Heart left ventricle (tissue), 16 donors: ENCODE data around the gene RPA1. TPM values are rescaled to one million over a fixed set of nuclear protein-coding genes. Genes with fewer than 3 reads are reported as not detected.

Source experiments
- ATAC-seq, 4 donors: fragments of 200-7000 bp; cut with Tn5 transposase; one replicate each; pipeline ENCODE4 v1.9.1; 2020 to 2022; ENCODE audit warnings: moderate library complexity in 4 of 4, mild to moderate bottlenecking in 3 of 4, moderate number of reproducible peaks in 1 of 4
- DNase-seq, 5 donors: peaks; one replicate each; pipeline ENCODE4 v3.0.0-alpha.2; 2020
- H3K27ac ChIP-seq, 12 donors: fragments of 200-600 bp; sonication (generic) in 4 of 12; one replicate each; pipeline versions ENCODE4 v1.5.0 to v1.8.0; 2016 to 2022; ENCODE audit warnings: mild to moderate bottlenecking in 2 of 12
- H3K27me3 ChIP-seq, 9 donors: fragments of 200-600 bp; sonication (generic) in 2 of 9; one replicate each; pipeline versions ENCODE4 v1.5.1 to v1.8.0; 2016 to 2022; ENCODE audit warnings: mild to moderate bottlenecking in 3 of 9
- H3K36me3 ChIP-seq, 9 donors: fragments of 200-600 bp; sonication (generic) in 2 of 9; one replicate each; pipeline versions ENCODE4 v1.5.0 to v1.8.0; 2018 to 2022; ENCODE audit warnings: mild to moderate bottlenecking in 2 of 9
- H3K4me1 ChIP-seq, 12 donors: fragments of 200-600 bp; sonication (generic) in 4 of 12; one replicate each; pipeline versions ENCODE4 v1.5.0 to v1.8.0; 2016 to 2022; ENCODE audit warnings: mild to moderate bottlenecking in 3 of 12
- H3K4me3 ChIP-seq, 12 donors: fragments of 200-600 bp; sonication (generic) in 4 of 12; one replicate each; pipeline versions ENCODE4 v1.5.0 to v1.8.0; 2017 to 2022; ENCODE audit warnings: mild to moderate bottlenecking in 9 of 12, moderate library complexity in 4 of 12
- H3K9me3 ChIP-seq, 12 donors: fragments of 200-600 bp; sonication (generic) in 4 of 12; one replicate each; pipeline versions ENCODE4 v1.5.0 to v1.8.0; 2016 to 2022; ENCODE audit warnings: mild to moderate bottlenecking in 1 of 12
- POLR2A ChIP-seq, 2 donors: fragments of 450-650 bp; IDR thresholded peaks; one replicate each; pipeline ENCODE4 v1.6.1; 2017; ENCODE audit warnings: antibody characterized with exemption in 2 of 2, mild to moderate bottlenecking in 2 of 2, moderate library complexity in 2 of 2
- WGBS, 4 donors: extraction: QIAGEN DNeasy Blood & Tissue Kit in 2 of 4; methylation state at CpG; one replicate each; pipeline versions ENCODE4 v1.1.5 to v1.1.7; 2013 to 2018; 5-methylcytosine and 5-hydroxymethylcytosine counted together
- intact Hi-C, 10 donors: fragments of 100-400 bp; cut with DNase I; formaldehyde crosslinking; loops; one replicate each; pipeline versions ENCODE4 v1.11.1 to v1.14.2; 2022
- polyA plus RNA-seq, 2 donors: library from polyadenylated mRNA; stranded (reverse); fragments of 200-250 nt; gene quantifications; one replicate each; pipeline ENCODE4 v1.2.3, GENCODE V29; 2013
- total RNA-seq, 9 donors: library from RNA; depleted of rRNA in 2 of 9; stranded (reverse); fragments of >200 nt in 2 of 9; fragmentation: NEBNext Ultra II Directional in 3 of 9; extraction: Animal tissue kit (Norgen Biotek cat#: 25700) in 3 of 9; gene quantifications; one replicate each; pipeline versions ENCODE4 v1.1.0 to v1.2.4, GENCODE V29; 2016 to 2023
- TF ChIP-seq, protein P1 (sequence below), 12 donors: fragments of 200-600 bp; sonication (generic) in 4 of 12; IDR thresholded peaks; one replicate each; pipeline versions ENCODE4 v1.5.0 to v1.8.0; 2018 to 2022; ENCODE audit warnings: antibody characterized with exemption in 12 of 12, mild to moderate bottlenecking in 5 of 12
- donor health status: ischemic (EF 13 %, LVEDD 7.1; RV severe dilation, severe dysfunction).
- donor health status: healthy with polysubstance abuse.
- donor health status: DM: no; HTN: yes; CAD: no.
- donor health status: DM: no; HTN: no; CAD: no.
- donor health status: ischemic (EF 25% LVEDD 6.9; RV normal size, moderate dysfunction).
- donor health status: ischemic (EF 25% LVEDD 5.7; RV mildly dilated, moderate dysfunction).
- donor health status: healthy.
- donor health status: DM: yes; HTN: yes; CAD: no.
- donor health status: ischemic (EF 35%, LVEDD 5.7; RV mildly dilated, moderate dysfunction).
- donor health status: nonischemic (EF 11% LVEDD 7.7; RV severe dilation, severe dysfunction).
- donor health status: DM: yes; HTN: yes; CAD: no.
- donor health status: PGD.
- donor health status: ischemic (EF 29% LVEDD 5.4; RV normal size, mild dysfunction).
- donor health status: nonischemic (EF 23%, LVEDD 6.1; RV moderate dilation, normal function).

RPA1 gene
- total and polyA plus RNA-seq, 11 donors, result 10.4 to 87.4 (median 57.3) TPM

DNA sequence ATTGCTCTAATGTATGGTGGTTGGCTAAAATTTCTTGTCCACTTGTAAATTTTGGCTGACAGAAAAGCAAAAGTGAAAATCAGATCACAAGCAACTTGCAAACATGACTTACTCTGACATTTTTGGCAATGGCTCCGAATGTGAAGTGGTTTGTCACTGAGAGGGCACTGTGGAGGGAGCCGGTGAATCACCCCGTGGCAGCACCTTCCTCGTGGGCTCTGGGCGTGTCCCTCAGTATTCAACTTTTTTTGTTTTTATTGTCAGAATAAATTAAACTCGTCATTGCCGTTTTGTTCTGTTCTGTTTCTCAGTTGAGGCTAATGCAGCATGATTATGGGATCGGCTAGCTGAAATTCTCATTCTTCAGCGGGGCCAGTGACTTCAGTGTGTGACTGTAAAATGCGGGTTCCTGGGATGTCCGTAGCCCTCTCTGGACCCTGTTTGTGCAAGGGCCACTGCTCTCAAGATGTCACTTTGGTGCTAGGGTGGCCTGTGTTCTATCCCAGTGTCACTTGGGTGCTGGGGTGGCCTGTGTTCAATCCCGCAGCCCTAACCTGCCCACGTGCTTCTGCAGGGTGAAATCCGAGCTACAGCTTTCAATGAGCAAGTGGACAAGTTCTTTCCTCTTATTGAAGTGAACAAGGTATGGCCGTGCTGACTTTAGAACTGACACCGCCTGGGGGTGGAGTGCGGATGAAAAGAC lies 48.8 kb downstream of the RPA1 start:
- Histone ChIP-seq H3K9me3 (no peaks in the 10 kb centered on the region), H3K36me3 (peaks cover 0 to 95% (median 89%) of the 10 kb centered on the region in 9 donors), H3K4me3 (no peak overlapping the region), H3K4me1 (peaks cover 0 to 10% (median 1%) of the 10 kb centered on the region in 12 donors), H3K27ac (no peak overlapping the region), H3K27me3 (no peaks in the 10 kb centered on the region)
- ATAC-seq, result peak in 3 of 4 donors; percentile 48 to 66 (median 60)
- 74 to 82% (median 77%) methylated on average over 16 to 17 of the region's 17 CpGs for whole genome bisulfite sequencing, 4 donors
- intact Hi-C loops, result no loop called here
- peak in 2 of 5 donors; percentile 38 to 44 for DNase-seq
- no peak for TF ChIP-seq POLR2A (IDR thresholded peaks at IDR 0.05)
- TF ChIP-seq, protein P1, sequence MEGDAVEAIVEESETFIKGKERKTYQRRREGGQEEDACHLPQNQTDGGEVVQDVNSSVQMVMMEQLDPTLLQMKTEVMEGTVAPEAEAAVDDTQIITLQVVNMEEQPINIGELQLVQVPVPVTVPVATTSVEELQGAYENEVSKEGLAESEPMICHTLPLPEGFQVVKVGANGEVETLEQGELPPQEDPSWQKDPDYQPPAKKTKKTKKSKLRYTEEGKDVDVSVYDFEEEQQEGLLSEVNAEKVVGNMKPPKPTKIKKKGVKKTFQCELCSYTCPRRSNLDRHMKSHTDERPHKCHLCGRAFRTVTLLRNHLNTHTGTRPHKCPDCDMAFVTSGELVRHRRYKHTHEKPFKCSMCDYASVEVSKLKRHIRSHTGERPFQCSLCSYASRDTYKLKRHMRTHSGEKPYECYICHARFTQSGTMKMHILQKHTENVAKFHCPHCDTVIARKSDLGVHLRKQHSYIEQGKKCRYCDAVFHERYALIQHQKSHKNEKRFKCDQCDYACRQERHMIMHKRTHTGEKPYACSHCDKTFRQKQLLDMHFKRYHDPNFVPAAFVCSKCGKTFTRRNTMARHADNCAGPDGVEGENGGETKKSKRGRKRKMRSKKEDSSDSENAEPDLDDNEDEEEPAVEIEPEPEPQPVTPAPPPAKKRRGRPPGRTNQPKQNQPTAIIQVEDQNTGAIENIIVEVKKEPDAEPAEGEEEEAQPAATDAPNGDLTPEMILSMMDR (IDR thresholded peaks at IDR 0.05), result no peak

DNA sequence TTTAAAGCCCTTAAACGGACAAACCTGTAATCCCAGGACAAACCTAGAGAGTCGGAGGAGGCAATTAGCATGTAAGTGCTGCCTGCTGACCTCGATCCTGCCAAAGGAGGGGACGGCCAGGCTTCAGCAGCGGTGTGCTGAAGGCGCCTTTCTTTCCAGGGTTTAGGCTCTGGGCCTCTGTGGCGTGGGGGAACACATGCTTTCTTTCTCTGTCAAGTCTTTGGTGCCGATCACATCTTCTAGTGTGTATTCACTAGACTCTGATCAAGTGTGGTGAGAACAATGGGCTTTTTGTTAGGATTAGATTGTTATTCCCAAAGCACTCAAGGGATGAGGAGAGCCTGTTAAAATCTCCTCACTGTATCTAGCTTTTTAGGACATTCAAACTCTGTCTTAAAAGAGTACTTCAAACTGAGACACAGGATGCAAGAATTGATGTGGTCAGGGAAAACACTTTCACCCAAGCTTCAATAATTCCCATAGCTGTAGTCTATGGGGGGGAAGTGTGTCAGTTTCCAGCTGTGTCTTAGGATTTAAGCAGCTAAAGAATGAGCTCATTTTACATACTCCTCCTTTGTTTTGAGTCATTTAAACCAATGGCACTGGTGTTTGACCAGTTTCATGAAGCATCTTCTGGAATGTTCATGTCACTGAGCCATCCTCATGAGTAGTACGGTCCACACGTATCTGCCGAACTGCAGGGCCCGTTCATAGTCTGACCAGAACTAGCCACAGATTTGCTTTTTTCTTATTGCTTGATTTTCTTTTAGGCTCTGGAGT lies 51.2 kb downstream of the RPA1 start:
- Histone ChIP-seq H3K36me3 (peaks cover 0 to 97% (median 91%) of the 10 kb centered on the region in 9 donors), H3K9me3 (peaks cover 0 to 6% (median 0%) of the 10 kb centered on the region in 12 donors), H3K4me1 (peaks cover 0 to 10% (median 1%) of the 10 kb centered on the region in 12 donors), H3K27me3 (no peaks in the 10 kb centered on the region), H3K27ac (peak overlapping the region in 7 of 12 donors; percentile 2 to 52 (median 21)), H3K4me3 (no peak overlapping the region)
- ATAC-seq (peak in 3 of 4 donors; percentile 33 to 53 (median 45)), DNase-seq (no peak)
- 74 to 89% (median 80%) methylated on average over 12 of the region's 12 CpGs for WGBS, 4 donors
- no peak for TF ChIP-seq POLR2A (IDR thresholded peaks at IDR 0.05)
- TF ChIP-seq, protein P1 (IDR thresholded peaks at IDR 0.05), result no peak
- intact Hi-C loops, result no loop called here

DNA sequence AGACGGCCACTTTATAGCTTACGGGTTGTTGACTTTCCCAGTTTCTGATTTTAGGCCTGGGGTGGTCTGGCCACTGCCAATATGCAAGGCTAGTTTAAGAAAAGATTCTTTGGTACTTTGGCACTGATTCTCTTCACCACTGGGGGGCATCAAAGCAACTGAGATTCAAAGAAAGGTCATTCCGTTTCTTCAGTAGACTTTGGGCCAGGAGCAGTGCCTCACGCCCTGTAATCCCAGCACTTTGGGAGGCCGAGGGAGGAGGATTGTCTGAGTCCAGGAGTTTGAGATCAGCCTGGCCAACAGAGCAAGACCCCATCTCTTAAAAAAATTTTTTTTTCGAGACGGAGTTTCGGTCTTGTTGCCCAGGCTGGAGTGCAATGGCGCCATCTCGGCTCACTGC lies 53.0 kb downstream of the RPA1 start:
- intact Hi-C loops, result no loop called here
- H3K27ac ChIP-seq, result no peak overlapping the region
- H3K36me3 ChIP-seq, result peaks cover 0 to 97% (median 91%) of the 10 kb centered on the region in 9 donors
- peaks cover 0 to 9% (median 1%) of the 10 kb centered on the region in 12 donors for H3K4me1 ChIP-seq
- TF ChIP-seq, protein P1 (IDR thresholded peaks at IDR 0.05), result peak in 10 of 12 donors; percentile 23 to 53 (median 38)
- TF ChIP-seq POLR2A (IDR thresholded peaks at IDR 0.05), result no peak
- ATAC-seq (no peak), DNase-seq (no peak)
- H3K4me3 ChIP-seq, result no peak overlapping the region
- 70 to 87% (median 82%) methylated on average over 10 of the region's 10 CpGs for WGBS, 4 donors
- no peaks in the 10 kb centered on the region for H3K27me3 ChIP-seq
- peaks cover 0 to 9% (median 0%) of the 10 kb centered on the region in 12 donors for H3K9me3 ChIP-seq

DNA sequence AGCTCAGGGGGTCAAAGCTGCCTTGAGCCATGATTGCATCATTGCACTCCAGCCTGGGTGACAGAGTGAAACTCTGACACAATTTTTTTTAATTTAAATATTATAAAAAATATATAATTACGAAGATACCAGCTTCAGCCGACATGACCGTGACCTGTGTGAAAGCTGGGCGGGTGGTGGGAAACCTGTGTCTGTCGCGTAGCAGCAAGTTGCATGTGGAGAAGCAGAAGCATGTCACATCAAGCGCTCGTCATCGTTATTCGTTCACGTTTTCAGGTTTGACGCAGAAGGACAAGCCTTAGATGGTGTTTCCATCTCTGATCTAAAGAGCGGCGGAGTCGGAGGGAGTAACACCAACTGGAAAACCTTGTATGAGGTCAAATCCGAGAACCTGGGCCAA lies 53.7 kb downstream of the RPA1 start:
- DNase-seq, result no peak
- ATAC-seq, result no peak
- Histone ChIP-seq H3K9me3 (peaks cover 0 to 9% (median 0%) of the 10 kb centered on the region in 12 donors), H3K4me3 (no peak overlapping the region), H3K27ac (no peak overlapping the region), H3K27me3 (no peaks in the 10 kb centered on the region), H3K4me1 (peaks cover 0 to 4% (median 0%) of the 10 kb centered on the region in 12 donors), H3K36me3 (peaks cover 0 to 97% (median 91%) of the 10 kb centered on the region in 9 donors)
- intact Hi-C loops, result no loop called here
- 95 to 98% (median 97%) methylated on average over 16 of the region's 16 CpGs for WGBS, 4 donors
- no peak for TF ChIP-seq POLR2A (IDR thresholded peaks at IDR 0.05)
